Measurements from ENCODE around the gene JPH2. TPM values are rescaled to one million over a fixed set of nuclear protein-coding genes. Genes with fewer than 3 reads are reported as not detected.

Gene JPH2
- total and polyA plus RNA-seq, 10 of the 15 experiments (the other 5 are each of a cell fraction or from before 2014, with no cell fraction given): 0.16 TPM; not detected in 9

GRCh38 chr20:44123251-44123650 is 63.7 kb downstream of the JPH2 start:
- no peaks in the 10 kb centered on the region for H3K4me1 ChIP-seq (ENCODE audit: control insufficient read depth, insufficient read depth, low read length)

More at GRCh38 chr20:44123251-44123650, 63.7 kb downstream of the JPH2 start:
- FAIRE-seq: no peak
- ChIA-PET CTCF (interaction anchor here (0.6 kb wide), 1 partner anchor 259 kb away, joined by 4 read pairs; no protein-coding TSS in a partner anchor), POLR2A (no interaction called here), RAD21 (ENCODE audit: unreplicated experiment) (no interaction called here), SMC1A (ENCODE audit: uncharacterized antibody, unreplicated experiment) (no interaction called here)
- Histone ChIP-seq H3K4me2 (ENCODE audit: control insufficient read depth, insufficient read depth) (no peak overlapping the region), H4K20me1 (ENCODE audit: control insufficient read depth, insufficient read depth) (no peaks in the 10 kb centered on the region), H3K4me3 (no peak overlapping the region), H3K9me3 (replicated peaks; ENCODE audit: control insufficient read depth, insufficient read depth, low read length) (no peaks in the 10 kb centered on the region), H3K27me3 (replicated peaks in 1 of 2; ENCODE audit: control insufficient read depth in 2 of 2, insufficient read depth in 2 of 2, low read length in 1 of 2) (peaks cover 0 to 3% of the 10 kb centered on the region in 2 experiments; a peak in 3 of 4 replicates), H3K79me2 (ENCODE audit: control insufficient read depth, insufficient read depth, low read length) (no peaks in the 10 kb centered on the region), H3K36me3 (ENCODE audit: control insufficient read depth in 2 of 2, insufficient read depth in 2 of 2, low read length in 1 of 2) (no peaks in the 10 kb centered on the region), H2AFZ (ENCODE audit: control insufficient read depth, low read depth, low read length) (no peak overlapping the region), H3K9ac (ENCODE audit: control insufficient read depth, insufficient read depth, low read length) (no peak overlapping the region), H3K27ac (ENCODE audit: control insufficient read depth, insufficient read depth) (no peak overlapping the region)
- intact Hi-C loops (cut with micrococcal nuclease; ENCODE audit: unreplicated experiment) (loop anchor here (5.0 kb wide), 1 partner anchor 54 kb away; no protein-coding TSS in a partner anchor), in situ Hi-C loops (cut with MboI) (no loop called here)
- DNase-seq (ENCODE audit: low read depth, low spot score): no peak
- WGBS (ENCODE audit: insufficient coverage, insufficient replicate concordance, low lambda C conversion rate, missing lambda C conversion rate): 37% methylated on average over 7 of the region's 7 CpGs
- BruUV-seq (replicated peaks): no TSS peak
- no peak for ATAC-seq
- TF ChIP-seq TBL1XR1 (IDR thresholded peaks at IDR 0.05; ENCODE audit: low read depth, low read length): no peak
- no peak for TF ChIP-seq SREBF1 (IDR thresholded peaks at IDR 0.05; ENCODE audit: low read length)
- no peak for TF ChIP-seq SIX5 (IDR thresholded peaks at IDR 0.05; ENCODE audit: low read depth, low read length, severe bottlenecking)
- no peak for TF ChIP-seq SPI1 (IDR thresholded peaks at IDR 0.05; ENCODE audit: borderline replicate concordance, insufficient read depth, low read depth, low read length)
- no peak for TF ChIP-seq NFYA (IDR thresholded peaks at IDR 0.05; ENCODE audit: borderline replicate concordance, low read depth, low read length)
- TF ChIP-seq SMAD5 (IDR thresholded peaks at IDR 0.05; ENCODE audit: low read depth): no peak
- TF ChIP-seq SUPT20H (IDR thresholded peaks at IDR 0.05; ENCODE audit: borderline replicate concordance, control insufficient read depth, low read depth, low read length): no peak
- no peak for TF ChIP-seq IKZF2 (IDR thresholded peaks at IDR 0.05)
- no peak for TF ChIP-seq MYC (IDR thresholded peaks at IDR 0.05; ENCODE audit: insufficient read depth, insufficient read length, insufficient replicate concordance, low read length, severe bottlenecking)
- no peak for TF ChIP-seq E2F8 (IDR thresholded peaks at IDR 0.05; ENCODE audit: low read depth, partially characterized antibody)
- no peak for TF ChIP-seq BCL11A (IDR thresholded peaks at IDR 0.05; ENCODE audit: low read depth, low read length)
- no peak for TF ChIP-seq EP300 (IDR thresholded peaks at IDR 0.05; ENCODE audit: borderline replicate concordance in 1 of 2, control insufficient read depth in 1 of 2, low read depth in 2 of 2, low read length in 2 of 2)

Measured in GM12878 (cell line).